Measurements from ENCODE around the gene KCNK16.

Gene KCNK16

DNA sequence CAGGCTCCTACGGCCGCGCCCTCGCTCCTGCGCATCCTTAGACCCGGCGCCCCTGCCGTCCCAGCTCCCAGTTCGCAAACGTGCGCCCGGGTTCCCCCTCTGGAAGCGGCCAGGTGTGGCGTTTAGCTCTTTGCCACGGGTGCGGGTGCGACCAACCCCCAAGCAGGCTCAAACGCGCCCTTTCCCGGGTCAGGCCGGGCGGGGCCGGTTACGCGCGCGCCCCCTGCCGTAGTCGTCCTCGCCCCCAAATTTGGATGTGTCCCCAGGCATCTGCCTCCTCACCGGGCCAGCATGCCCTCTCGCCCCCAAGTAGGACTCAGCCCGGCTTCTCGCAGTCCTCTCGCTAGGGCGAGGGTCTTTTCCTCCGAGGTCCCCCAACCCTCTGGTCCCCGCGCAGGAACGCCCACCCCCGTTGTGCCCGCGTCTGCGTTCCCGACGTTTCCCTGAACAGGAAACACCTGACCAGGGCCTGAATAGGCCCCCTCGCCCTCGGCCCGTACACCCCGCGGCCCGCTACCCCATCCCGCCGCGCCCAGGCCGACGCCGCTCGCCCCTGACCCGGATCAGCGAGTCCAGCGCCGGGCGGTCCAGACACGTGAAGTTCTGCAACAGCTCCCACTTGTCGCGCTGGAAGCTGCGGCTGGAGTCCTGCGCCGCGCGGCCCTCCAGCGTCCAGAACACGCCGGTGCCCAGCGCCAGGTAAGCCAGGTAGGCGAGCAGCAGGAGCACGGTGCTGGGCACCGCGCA lies 8.8 kb downstream of the KCNK16 start:
- peak overlapping the region; percentile 14 for H3K4me3 ChIP-seq (ENCODE audit: low read depth, low read length)
- H3K4me1 ChIP-seq: no peaks in the 10 kb centered on the region
- H3K4me2 ChIP-seq (ENCODE audit: low read length): peak overlapping the region; percentile 51
- no peaks in the 10 kb centered on the region for H3K79me2 ChIP-seq
- H3K27ac ChIP-seq: no peak overlapping the region
- no peaks in the 10 kb centered on the region for H3K36me3 ChIP-seq (ENCODE audit: control insufficient read depth, insufficient read depth, low read length)
- no peaks in the 10 kb centered on the region for H3K9me3 ChIP-seq (ENCODE audit: control insufficient read depth, low read length)
- peak overlapping the region; percentile 58 for H2AFZ ChIP-seq
- peaks cover 14% of the 10 kb centered on the region for H3K27me3 ChIP-seq (ENCODE audit: control insufficient read depth, insufficient read depth, low read length)
- H3K9ac ChIP-seq: no peak overlapping the region
- TF ChIP-seq, protein P1, sequence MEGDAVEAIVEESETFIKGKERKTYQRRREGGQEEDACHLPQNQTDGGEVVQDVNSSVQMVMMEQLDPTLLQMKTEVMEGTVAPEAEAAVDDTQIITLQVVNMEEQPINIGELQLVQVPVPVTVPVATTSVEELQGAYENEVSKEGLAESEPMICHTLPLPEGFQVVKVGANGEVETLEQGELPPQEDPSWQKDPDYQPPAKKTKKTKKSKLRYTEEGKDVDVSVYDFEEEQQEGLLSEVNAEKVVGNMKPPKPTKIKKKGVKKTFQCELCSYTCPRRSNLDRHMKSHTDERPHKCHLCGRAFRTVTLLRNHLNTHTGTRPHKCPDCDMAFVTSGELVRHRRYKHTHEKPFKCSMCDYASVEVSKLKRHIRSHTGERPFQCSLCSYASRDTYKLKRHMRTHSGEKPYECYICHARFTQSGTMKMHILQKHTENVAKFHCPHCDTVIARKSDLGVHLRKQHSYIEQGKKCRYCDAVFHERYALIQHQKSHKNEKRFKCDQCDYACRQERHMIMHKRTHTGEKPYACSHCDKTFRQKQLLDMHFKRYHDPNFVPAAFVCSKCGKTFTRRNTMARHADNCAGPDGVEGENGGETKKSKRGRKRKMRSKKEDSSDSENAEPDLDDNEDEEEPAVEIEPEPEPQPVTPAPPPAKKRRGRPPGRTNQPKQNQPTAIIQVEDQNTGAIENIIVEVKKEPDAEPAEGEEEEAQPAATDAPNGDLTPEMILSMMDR (IDR thresholded peaks at IDR 0.05): no peak

DNA sequence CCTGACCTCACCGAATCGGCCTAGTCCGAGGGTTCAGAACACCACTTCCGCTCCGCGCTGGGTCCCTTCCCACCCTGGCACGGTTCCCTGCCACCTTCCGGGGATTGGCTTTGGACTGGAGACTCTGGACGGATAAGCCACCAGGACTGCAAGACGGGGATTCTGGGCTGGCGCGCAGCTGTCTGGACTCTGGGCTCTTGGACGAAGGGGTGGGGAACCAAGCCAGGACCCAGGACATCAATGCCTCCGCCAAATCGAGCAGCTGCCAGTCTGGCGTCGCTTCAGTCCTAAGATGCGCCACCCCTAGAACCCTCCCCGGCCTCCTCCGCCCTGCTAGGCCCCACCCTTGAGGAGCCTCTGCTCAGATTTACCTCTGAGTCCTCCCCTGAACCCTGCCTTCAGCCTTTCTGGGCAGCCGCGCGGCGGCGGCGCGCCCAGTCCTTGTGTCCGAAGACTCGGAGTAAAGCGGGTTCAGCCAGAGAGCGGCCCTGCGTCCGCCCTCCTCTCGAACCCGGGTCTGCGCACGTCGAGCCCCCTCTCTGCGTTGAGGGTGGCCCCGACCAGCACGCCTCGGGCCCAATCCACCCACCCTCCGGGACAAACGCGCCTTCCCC lies 9.5 kb downstream of the KCNK16 start:
- Histone ChIP-seq H3K36me3 (ENCODE audit: control insufficient read depth, insufficient read depth, low read length) (no peaks in the 10 kb centered on the region), H3K9me3 (ENCODE audit: control insufficient read depth, low read length) (no peaks in the 10 kb centered on the region), H3K27ac (no peak overlapping the region), H3K4me3 (ENCODE audit: low read depth, low read length) (no peak overlapping the region), H3K79me2 (no peaks in the 10 kb centered on the region), H3K9ac (no peak overlapping the region), H2AFZ (peak overlapping the region; percentile 46), H3K27me3 (ENCODE audit: control insufficient read depth, insufficient read depth, low read length) (peaks cover 14% of the 10 kb centered on the region), H3K4me1 (no peaks in the 10 kb centered on the region), H3K4me2 (ENCODE audit: low read length) (peak overlapping the region; percentile 51)
- TF ChIP-seq, protein P1 (IDR thresholded peaks at IDR 0.05): no peak

DNA sequence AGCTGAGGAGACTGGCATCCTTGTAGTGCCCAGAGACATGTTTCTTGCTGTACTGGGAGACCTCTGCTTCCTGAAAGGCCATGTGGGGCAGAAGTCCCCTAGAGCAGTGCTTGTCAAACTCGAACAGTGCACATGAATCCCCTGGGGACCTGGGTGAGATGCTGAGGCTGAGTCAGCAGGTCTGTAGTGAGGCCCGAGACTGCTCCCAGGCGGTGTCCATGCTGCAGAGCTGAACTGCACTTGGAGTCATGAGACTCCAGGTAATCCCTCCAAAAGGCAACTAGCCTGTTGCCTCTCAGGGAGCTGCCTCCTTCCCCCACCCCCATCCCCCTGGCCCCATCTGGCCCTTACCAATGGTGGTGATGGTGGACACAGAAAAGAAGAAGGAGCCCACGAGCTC lies 12.0 kb downstream of the KCNK16 start:
- no peaks in the 10 kb centered on the region for H3K4me1 ChIP-seq
- H3K9me3 ChIP-seq (ENCODE audit: control insufficient read depth, low read length): no peaks in the 10 kb centered on the region
- H3K36me3 ChIP-seq (ENCODE audit: control insufficient read depth, insufficient read depth, low read length): no peaks in the 10 kb centered on the region
- TF ChIP-seq, protein P1 (IDR thresholded peaks at IDR 0.05): no peak
- H2AFZ ChIP-seq: no peak overlapping the region
- no peak overlapping the region for H3K9ac ChIP-seq
- no peaks in the 10 kb centered on the region for H3K79me2 ChIP-seq
- peaks cover 14% of the 10 kb centered on the region for H3K27me3 ChIP-seq (ENCODE audit: control insufficient read depth, insufficient read depth, low read length)
- H3K4me3 ChIP-seq (ENCODE audit: low read depth, low read length): no peak overlapping the region
- H3K27ac ChIP-seq: no peak overlapping the region
- no peak overlapping the region for H3K4me2 ChIP-seq (ENCODE audit: low read length)

DNA sequence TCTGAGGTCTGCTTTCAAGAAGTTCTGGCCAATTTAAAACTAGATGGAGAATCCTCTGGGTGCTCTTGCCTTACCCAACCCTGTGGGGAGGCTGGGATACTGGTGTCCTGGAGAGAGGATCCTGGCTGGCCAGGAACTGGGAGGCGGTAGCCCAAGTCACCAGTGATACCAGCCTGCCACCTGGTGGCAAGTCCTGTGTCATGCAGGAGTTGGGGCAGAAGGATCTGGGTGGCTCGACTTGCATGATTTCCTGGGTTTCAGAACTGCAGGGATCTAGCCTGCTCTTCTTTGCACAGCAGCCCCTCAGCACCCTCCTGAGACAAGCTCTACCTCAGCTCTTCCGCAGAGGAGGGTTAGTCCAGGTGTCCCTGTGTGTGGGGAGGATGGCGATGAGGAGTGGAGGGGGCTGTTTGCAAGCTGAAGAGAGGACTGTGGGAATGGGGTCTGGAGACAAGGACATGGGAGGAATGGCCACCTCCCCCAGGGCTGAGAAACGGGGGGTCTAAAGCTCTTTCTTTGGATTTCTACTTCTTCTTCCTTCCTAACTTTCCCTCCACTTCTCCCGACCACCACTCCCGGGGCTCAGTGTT lies 12.5 kb downstream of the KCNK16 start:
- no peaks in the 10 kb centered on the region for H3K4me1 ChIP-seq
- H3K36me3 ChIP-seq (ENCODE audit: control insufficient read depth, insufficient read depth, low read length): no peaks in the 10 kb centered on the region
- no peaks in the 10 kb centered on the region for H3K9me3 ChIP-seq (ENCODE audit: control insufficient read depth, low read length)
- no peak overlapping the region for H3K27ac ChIP-seq
- H3K9ac ChIP-seq: no peak overlapping the region
- TF ChIP-seq, protein P1 (IDR thresholded peaks at IDR 0.05): peak; percentile 87
- H3K4me3 ChIP-seq (ENCODE audit: low read depth, low read length): no peak overlapping the region
- H3K79me2 ChIP-seq: no peaks in the 10 kb centered on the region
- H3K4me2 ChIP-seq (ENCODE audit: low read length): no peak overlapping the region
- H3K27me3 ChIP-seq (ENCODE audit: control insufficient read depth, insufficient read depth, low read length): peaks cover 14% of the 10 kb centered on the region
- H2AFZ ChIP-seq: no peak overlapping the region
